Adrenal gland (tissue), 12 donors: ENCODE results near the gene TIPARP. TPM values are rescaled to one million over a fixed set of nuclear protein-coding genes. Genes with fewer than 3 reads are reported as not detected.

Experiments
- DNase-seq, 7 donors: peaks; one replicate each; pipeline ENCODE4 v3.0.0-alpha.2; 2019 to 2020
- H3K27ac ChIP-seq, 5 donors: fragments of 200-600 bp; sonication (generic) in 4 of 5; 1 replicate in 3 of 5; 2 replicates in 2 of 5; pipeline versions ENCODE4 v1.5.1 to v1.8.0; 2016 to 2020; ENCODE audit warnings: mild to moderate bottlenecking in 1 of 5
- H3K27me3 ChIP-seq: fragments of 200-600 bp; 2 replicates; pipeline ENCODE4 v1.8.0; 2021
- H3K36me3 ChIP-seq, 2 donors: fragments of 200-600 bp; replicated peaks in 1 of 2; 1 replicate in 1 of 2; 2 replicates in 1 of 2; pipeline versions ENCODE4 v1.5.1 to v1.8.0; 2018 to 2022
- H3K4me1 ChIP-seq, 2 donors: fragments of 200-600 bp; replicated peaks in 1 of 2; 1 replicate in 1 of 2; 2 replicates in 1 of 2; pipeline versions ENCODE4 v1.5.1 to v1.8.0; 2018 to 2021
- H3K4me3 ChIP-seq, 4 donors: fragments of 200-600 bp; sonication (generic) in 3 of 4; one replicate each; pipeline ENCODE4 v1.5.1; 2016 to 2018
- H3K9me3 ChIP-seq, 3 donors: fragments of 200-600 bp; sonication (generic) in 1 of 3; replicated peaks in 1 of 3; 1 replicate in 2 of 3; 2 replicates in 1 of 3; pipeline versions ENCODE4 v1.5.1 to v1.8.0; 2016 to 2021
- POLR2A ChIP-seq, 2 donors: fragments of 450-650 bp; IDR thresholded peaks; one replicate each; pipeline ENCODE4 v1.6.1; 2017; ENCODE audit warnings: antibody characterized with exemption in 2 of 2, mild to moderate bottlenecking in 2 of 2, moderate library complexity in 1 of 2
- WGBS, 4 donors: extraction: QIAGEN DNeasy Blood & Tissue Kit in 2 of 4; methylation state at CpG; one replicate each; pipeline versions ENCODE4 v1.1.5 to v1.1.7; 2013 to 2017; 5-methylcytosine and 5-hydroxymethylcytosine counted together
- intact Hi-C, 2 donors: fragments of 100-400 bp; cut with DNase I; formaldehyde crosslinking; loops; one replicate each; pipeline versions ENCODE4 v1.14.1 to v1.15.0; 2022 to 2023
- polyA plus RNA-seq, 3 donors: library from polyadenylated mRNA; stranded (reverse); fragments of 200-250 nt in 2 of 3; fragments of 350-450 nt in 1 of 3; fragmentation: Illumina TruSeq in 1 of 3; extraction: RNeasy Lipid Tissue Mini Kit (QIAGEN cat#74804) in 1 of 3; gene quantifications; one replicate each; pipeline ENCODE4 v1.2.3, GENCODE V29; 2013 to 2014
- total RNA-seq, 9 donors: library from RNA; depleted of rRNA in 4 of 9; stranded (reverse); fragments of >200 nt in 4 of 9; fragments of 120-200 nt in 1 of 9; fragmentation: NEBNext Ultra II Directional in 1 of 9; extraction: Animal tissue kit (Norgen Biotek cat#: 25700) in 1 of 9; gene quantifications; one replicate each; pipeline versions ENCODE4 v1.1.0 to v1.2.4, GENCODE V29; 2013 to 2023
- TF ChIP-seq, protein P1 (sequence below), 6 experiments: fragments of 450-650 bp in 4 of 6; fragments of 200-600 bp in 2 of 6; sonication (generic) in 1 of 6; IDR thresholded peaks; 1 replicate in 5 of 6; 2 replicates in 1 of 6; pipeline versions ENCODE4 v1.5.1 to v1.8.0; 2016 to 2021; ENCODE audit warnings: antibody characterized with exemption in 6 of 6, mild to moderate bottlenecking in 2 of 6, moderate library complexity in 1 of 6
- donor health status: healthy with polysubstance abuse.
- donor health status: Bipolar disorder and iron deficiency.
- donor health status: DM: yes; HTN: yes; CAD: no.
- donor health status: DM: no; HTN: no; CAD: no.
- donor health status: DM: no; HTN: no; CAD: no.
- donor health status: DM: yes; HTN: yes; CAD: no.

Gene TIPARP
- total and polyA plus RNA-seq, 12 donors, result 9.5 to 75.5 (median 18.2) TPM

- no peak for DNase-seq
- Histone ChIP-seq H3K27me3 (no peaks in the 10 kb centered on the region), H3K4me3 (no peak overlapping the region), H3K27ac (no peak overlapping the region), H3K36me3 (no peaks in the 10 kb centered on the region), H3K4me1 (peaks cover 0 to 6% of the 10 kb centered on the region in 2 donors), H3K9me3 (no peaks in the 10 kb centered on the region)
- 55 to 69% (median 63%) methylated on average over 2 of the region's 2 CpGs for WGBS, 4 donors
- TF ChIP-seq, protein P1, sequence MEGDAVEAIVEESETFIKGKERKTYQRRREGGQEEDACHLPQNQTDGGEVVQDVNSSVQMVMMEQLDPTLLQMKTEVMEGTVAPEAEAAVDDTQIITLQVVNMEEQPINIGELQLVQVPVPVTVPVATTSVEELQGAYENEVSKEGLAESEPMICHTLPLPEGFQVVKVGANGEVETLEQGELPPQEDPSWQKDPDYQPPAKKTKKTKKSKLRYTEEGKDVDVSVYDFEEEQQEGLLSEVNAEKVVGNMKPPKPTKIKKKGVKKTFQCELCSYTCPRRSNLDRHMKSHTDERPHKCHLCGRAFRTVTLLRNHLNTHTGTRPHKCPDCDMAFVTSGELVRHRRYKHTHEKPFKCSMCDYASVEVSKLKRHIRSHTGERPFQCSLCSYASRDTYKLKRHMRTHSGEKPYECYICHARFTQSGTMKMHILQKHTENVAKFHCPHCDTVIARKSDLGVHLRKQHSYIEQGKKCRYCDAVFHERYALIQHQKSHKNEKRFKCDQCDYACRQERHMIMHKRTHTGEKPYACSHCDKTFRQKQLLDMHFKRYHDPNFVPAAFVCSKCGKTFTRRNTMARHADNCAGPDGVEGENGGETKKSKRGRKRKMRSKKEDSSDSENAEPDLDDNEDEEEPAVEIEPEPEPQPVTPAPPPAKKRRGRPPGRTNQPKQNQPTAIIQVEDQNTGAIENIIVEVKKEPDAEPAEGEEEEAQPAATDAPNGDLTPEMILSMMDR (IDR thresholded peaks at IDR 0.05), result no peak
- intact Hi-C loops, result loop anchor here in 1 of 2 donors (10.0 kb wide), 1 partner anchor 106 kb away; the partner anchor contains the start of gene SSR3
Observed at GRCh38 chr3:156661155-156661554, 13.2 kb upstream of the TIPARP start.

DNA sequence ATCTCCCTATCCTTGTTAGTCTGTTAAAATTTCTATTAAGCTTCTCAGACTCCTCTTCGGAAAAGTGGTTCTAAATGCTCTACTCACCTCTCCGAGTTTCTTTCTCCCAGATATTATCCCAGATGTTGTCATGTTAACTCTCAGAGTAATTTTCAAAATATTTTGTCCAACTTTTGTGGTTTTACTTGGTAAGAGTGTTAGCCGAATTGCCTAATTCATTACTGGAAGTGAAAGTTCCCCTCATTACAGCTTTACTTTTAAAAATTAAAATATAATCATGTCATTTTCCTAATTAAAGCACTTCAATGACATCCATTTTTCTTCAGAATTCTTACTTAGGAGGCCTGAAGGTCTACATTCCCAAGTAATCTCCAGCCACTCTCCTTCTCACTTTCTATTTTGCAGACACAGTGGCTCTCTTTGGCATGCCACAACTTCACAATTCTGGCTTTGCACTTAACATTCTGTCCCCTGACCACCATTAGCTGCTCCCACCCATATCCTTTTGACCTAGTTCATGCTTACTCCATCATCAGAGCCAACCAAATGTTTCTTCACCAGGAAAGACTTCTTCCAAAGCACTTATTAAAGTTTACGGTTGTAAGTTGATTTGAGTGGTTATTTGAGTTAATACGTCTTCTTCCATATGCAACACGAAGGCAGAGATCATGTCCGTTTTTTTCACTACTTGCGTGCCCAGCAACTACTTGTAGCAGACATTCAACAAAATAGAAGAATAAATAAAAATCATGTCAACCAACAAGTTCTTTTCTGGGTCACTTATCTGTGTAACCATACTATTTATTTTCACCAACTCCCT lies 10.2 kb upstream of the TIPARP start:
- Histone ChIP-seq H3K9me3 (no peaks in the 10 kb centered on the region), H3K36me3 (no peaks in the 10 kb centered on the region), H3K27ac (no peak overlapping the region), H3K4me3 (no peak overlapping the region), H3K27me3 (no peaks in the 10 kb centered on the region), H3K4me1 (peaks cover 0 to 6% of the 10 kb centered on the region in 2 donors)
- intact Hi-C loops, result loop anchor here in 1 of 2 donors (10.0 kb wide), 1 partner anchor 109 kb away; the partner anchor contains the start of gene SSR3
- WGBS, 4 donors, result 71 to 81% (median 79%) methylated on average over 8 of the region's 8 CpGs
- no peak for TF ChIP-seq POLR2A (IDR thresholded peaks at IDR 0.05)
- TF ChIP-seq, protein P1 (IDR thresholded peaks at IDR 0.05), result no peak
- DNase-seq, result no peak

GRCh38 chr3:156664831-156665178 lies 9.6 kb upstream of the TIPARP start:
- Histone ChIP-seq H3K27ac (no peak overlapping the region), H3K9me3 (no peaks in the 10 kb centered on the region), H3K27me3 (no peaks in the 10 kb centered on the region), H3K4me1 (peaks cover 0 to 6% of the 10 kb centered on the region in 2 donors), H3K4me3 (no peak overlapping the region), H3K36me3 (no peaks in the 10 kb centered on the region)
- TF ChIP-seq, protein P1 (IDR thresholded peaks at IDR 0.05), result no peak
- no peak for TF ChIP-seq POLR2A (IDR thresholded peaks at IDR 0.05)
- intact Hi-C loops, result loop anchor here in 1 of 2 donors (10.0 kb wide), 1 partner anchor 110 kb away; the partner anchor contains the start of gene SSR3
- DNase-seq, result no peak

GRCh38 chr3:156665291-156665690 lies 9.1 kb upstream of the TIPARP start:
- intact Hi-C loops, result loop anchor here in 1 of 2 donors (10.0 kb wide), 1 partner anchor 110 kb away; the partner anchor contains the start of gene SSR3
- no peaks in the 10 kb centered on the region for H3K36me3 ChIP-seq
- no peaks in the 10 kb centered on the region for H3K9me3 ChIP-seq
- DNase-seq, result peak in 1 of 7 donors; percentile 15
- no peak overlapping the region for H3K27ac ChIP-seq
- 39 to 61% (median 49%) methylated on average over 2 of the region's 2 CpGs for WGBS, 4 donors
- no peak for TF ChIP-seq POLR2A (IDR thresholded peaks at IDR 0.05)
- TF ChIP-seq, protein P1 (IDR thresholded peaks at IDR 0.05), result no peak
- no peaks in the 10 kb centered on the region for H3K27me3 ChIP-seq
- peaks cover 0 to 6% of the 10 kb centered on the region in 2 donors for H3K4me1 ChIP-seq
- H3K4me3 ChIP-seq, result no peak overlapping the region
